ENCODE results near the gene ABCA13. TPM values are rescaled to one million over a fixed set of nuclear protein-coding genes. Genes with fewer than 3 reads are reported as not detected.

Gene ABCA13
- total RNA-seq, 1 donor from 2014 or later, result 0.18 TPM

DNA sequence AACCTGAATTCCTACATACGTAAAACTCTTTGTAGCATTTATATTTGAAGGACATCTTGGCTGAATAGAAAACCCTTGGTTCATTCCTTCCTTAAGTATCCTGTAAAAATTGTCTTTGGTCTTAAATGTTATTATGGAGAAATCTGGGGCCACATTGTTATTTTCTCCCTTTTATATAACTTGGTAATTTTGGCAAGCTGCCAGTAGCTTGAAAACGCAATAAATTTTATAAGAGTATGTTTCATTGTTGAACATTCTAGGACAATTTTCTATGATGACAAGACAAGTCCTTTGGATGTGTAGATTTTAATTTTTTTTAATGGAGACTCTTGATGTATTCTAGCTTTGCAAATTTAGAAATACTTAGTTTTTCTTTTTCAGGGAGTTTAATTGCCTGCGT, 191.9 kb downstream of the ABCA13 start:
- DNase-seq (ENCODE audit: extremely low read depth, low read depth, low spot score), result no peak

DNA sequence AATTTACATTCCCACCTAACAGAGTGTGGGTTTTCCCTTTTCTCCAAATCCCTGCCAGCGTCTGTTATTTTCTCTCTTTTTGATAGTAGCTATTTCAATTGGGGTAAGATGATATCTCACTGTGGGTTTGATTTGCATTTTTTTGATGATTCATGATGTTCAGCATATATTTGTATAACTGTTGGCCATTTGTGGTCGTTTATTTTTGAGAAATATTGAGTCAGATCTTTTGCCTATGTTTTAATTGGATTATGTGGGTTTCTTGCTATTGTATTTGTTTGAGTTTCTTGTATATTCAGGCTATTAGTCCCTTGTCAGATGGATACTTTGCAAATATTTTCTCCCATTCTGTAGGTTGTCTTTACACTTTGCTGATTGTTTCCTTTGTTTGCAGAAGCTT, 193.8 kb downstream of the ABCA13 start:
- DNase-seq (ENCODE audit: extremely low read depth, low read depth, low spot score), result no peak

DNA sequence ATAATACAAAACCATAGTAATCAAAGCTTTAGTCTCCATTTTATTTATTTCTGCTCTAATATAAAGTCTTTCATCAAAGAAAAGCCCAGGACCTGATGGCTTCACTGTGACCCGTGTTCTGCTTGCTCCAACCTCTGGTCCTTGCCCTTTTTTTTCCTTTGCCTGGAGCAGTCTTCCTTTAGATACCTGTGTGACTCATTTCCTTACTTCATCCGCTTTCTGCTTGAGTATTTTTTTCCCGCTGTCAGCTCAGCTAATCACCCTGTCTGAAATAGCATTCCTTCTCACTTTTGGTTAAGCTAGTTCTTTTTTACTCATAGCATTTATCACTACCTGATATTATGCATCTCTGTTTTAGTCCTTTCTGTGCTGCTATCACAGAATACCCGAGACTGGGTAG, 194.8 kb downstream of the ABCA13 start:
- no peak for DNase-seq (ENCODE audit: extremely low read depth, low read depth, low spot score)

DNA sequence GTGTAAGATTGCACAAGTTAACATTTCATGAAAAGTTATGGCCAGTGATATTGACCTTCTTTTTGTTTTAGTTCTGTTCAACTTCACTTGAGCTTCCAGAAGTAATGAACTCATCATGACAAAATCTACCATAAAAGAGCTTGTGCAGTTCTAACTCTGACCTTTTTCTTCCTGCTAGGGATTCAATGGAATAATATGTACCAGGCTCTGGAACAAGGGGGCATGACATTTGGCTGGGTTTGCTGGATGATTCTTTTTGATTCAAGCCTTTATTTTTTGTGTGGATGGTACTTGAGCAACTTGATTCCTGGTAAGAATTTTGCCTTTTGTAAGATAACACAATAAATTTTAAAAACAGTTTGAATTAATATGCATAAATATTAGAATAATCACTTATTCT, 205.0 kb downstream of the ABCA13 start:
- DNase-seq (ENCODE audit: extremely low read depth, low read depth, low spot score), result no peak

DNA sequence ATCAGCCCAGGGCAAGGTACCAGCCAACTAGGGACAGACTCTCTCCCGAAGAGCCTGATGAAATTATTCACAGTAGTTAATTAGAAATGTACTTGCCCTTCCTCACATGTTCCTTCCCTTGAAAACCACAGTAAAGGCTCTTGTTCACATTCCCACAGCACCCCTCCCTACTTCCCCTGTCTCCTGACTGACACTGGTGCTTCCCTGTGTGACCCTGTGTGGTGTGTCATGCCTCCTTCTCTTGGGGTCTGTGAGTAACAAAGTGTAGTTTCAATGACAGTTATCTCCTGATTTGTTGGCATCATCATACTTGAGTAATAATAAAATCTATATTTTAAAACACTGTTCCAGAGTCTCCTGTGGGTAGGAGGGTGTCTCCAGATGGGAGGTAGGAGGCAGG, 209.7 kb downstream of the ABCA13 start:
- DNase-seq (ENCODE audit: extremely low read depth, low read depth, low spot score), result no peak

DNA sequence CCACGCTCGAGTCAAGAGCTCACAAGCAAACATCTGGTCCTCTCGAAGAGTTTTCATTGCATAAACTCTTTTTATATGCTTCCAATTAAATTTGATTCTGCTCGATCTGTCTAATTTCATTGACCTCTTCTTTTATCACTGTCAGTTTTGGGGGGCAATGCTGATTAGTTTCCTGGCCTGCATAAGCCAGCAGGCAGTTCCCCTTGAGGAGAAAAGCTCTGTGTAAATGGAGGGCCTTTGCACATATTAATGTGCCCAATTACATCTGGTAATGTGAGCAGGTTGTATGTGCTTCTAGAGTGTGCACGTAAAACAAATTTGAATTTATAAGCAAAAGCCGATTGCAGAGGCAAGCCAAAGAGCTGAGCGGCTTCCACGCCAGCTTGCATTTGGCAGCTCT, 210.3 kb downstream of the ABCA13 start:
- DNase-seq (ENCODE audit: extremely low read depth, low read depth, low spot score), result no peak

DNA sequence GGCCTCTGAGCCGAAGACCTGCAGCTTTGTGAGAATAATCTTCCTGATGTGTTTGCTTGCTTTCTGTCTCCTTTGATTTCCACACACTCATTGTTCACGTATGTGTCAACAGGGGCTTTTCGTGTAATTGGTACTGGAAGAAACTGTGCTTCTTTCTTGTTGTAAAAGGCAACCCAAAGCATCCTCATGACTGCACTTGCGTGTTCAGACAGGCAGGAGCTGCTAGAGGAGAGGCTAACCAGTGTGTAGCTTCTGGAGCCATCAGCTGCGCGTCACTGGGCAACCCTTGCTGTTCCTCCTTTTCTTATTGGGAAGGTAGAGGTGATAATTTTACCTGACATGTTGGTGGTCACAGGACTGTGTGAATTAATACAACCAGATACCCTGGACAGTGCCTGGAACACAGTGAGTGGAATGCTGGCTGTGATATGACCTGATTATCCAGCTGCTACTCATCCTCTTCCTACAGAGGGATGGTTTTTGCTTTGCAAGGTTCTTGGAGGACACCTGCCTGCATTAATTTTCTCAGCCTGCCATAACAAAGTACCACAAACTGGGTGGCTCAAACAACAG, 213.0 kb downstream of the ABCA13 start:
- no peak for DNase-seq (ENCODE audit: extremely low read depth, low read depth, low spot score)

DNA sequence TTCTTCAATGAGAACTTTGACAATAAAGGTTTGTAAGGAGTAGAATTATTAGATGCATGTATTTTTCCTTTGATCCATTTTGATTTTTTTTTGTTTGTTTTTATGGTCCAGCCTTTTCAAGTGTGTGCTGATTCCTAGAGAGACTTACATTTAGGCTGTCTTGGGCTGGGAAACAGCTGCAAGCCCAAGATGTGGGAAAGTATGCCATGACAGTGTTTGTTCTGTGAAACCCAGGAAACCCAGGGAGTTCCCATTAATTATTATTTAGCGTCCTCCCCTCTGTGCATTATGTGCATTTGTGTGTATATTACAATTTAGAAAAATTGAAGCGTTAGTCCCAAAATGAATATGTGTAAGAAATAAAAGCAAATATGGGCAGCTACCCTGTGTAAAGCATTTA, 216.7 kb downstream of the ABCA13 start:
- DNase-seq (ENCODE audit: extremely low read depth, low read depth, low spot score), result no peak

DNA sequence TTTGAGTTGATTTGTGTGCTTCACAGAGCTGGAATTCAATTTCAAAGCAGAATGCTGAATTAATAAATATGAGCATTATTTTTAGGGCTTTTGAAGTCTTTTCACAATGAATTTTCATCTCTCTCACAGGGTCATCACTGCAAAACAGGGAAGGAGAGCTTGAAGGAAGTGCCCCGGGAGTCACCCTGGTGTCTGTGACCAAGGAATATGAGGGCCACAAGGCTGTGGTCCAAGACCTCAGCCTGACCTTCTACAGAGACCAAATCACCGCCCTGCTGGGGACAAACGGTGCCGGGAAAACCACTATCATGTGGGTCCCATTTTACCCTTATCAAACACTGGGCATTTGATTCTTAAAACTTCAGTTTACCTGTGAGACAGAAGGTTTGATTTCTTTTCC, 217.7 kb downstream of the ABCA13 start:
- DNase-seq (ENCODE audit: extremely low read depth, low read depth, low spot score), result no peak

DNA sequence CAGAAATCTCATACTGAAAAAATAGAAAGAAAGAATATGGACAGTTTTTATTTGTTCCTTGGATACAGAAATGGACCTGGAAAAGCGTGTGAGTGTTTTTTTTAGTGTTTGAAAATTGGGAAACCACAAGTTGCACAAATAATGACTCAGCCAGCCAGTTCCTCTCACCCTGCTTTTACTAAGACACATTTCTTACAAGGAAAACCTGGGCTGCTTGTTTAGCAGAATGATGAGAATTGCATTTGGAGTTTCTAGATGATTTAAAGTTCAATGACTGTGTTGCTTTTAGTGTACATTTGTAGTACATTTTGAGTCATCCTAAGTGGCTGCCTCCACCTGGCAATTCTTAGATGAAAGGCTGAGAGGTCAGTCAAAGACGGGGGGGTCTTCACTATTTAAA, 218.7 kb downstream of the ABCA13 start:
- DNase-seq (ENCODE audit: extremely low read depth, low read depth, low spot score), result no peak

DNA sequence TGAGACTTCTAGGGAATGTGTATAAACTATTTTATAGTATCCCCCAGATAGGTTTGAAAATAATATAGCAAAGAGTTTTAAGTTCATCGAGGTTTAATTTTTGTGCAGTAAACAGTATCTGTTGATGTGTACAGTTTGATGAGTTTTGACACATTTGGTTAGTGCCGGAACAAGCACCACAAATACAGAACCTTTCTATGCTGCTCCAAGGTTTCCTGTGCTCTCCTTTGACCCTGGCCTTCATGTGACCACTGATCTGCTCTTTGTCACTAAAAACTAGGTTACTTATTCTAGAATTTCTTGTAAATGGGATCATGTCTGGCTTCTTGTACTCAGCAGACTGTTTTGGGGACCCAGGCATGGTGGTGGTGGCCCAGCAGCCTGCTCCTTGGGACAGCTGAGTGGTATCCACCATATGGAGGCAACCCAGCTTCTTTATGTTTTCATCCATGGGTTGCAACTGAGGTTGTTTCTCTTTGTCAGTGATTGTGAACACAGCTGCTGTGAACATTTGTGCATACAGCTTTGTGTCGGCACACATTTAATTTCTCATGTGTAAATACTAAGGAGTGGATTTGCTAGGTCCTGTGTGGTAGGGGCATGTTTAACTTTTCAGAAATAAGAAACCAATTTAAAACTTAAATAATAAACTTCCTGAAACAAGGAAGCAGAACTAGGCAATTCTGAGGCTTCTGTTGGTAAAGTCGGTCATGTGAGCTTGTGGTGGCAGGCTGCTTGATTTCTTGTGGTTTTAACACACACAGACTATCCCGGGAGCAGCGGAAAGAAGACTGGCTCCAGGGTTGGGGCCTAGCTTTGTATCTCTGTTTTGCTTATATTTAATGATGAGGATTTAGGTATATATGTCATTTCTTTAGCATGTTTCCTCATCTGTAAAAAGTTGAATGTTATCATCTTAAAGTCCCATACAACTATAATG, 219.4 kb downstream of the ABCA13 start:
- no peak for DNase-seq (ENCODE audit: extremely low read depth, low read depth, low spot score)

DNA sequence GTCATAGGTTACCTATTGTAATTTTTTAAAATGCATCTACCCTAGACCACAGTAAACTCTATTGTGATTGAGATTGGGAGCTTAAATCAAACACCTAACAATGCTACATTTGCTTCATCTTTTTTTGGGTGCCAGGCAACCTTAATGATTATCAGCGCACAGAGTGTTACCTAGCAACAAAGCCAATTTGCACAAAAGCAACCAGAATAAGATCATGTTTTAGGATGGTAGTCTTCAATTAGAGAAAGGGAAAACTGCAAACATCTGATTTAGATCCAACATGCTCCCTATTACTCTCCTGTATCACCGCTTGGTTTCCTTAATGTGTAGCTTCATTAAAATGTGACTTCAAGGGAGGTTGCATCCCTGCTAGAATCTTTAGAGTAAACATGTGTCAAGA, 226.9 kb downstream of the ABCA13 start:
- no peak for DNase-seq (ENCODE audit: extremely low read depth, low read depth, low spot score)

DNA sequence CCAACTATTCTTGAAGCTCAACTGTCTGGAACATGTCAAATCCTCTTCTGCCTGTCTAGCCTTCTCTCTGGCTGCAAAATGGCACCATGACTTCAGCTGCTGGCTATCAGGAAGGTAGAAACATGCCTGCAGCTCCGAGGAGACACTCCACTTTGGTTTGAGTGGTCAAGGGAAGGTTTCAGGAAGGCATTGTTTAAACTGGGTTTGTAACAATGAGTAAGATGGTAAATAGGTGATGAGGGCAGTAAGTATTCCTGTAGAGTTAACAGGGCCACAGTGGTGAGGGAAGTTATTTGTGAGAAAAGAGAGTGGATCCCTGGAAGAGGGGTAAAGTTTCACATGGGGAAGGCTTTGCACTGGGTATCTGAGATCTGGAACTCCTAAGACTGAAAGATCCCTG, 231.5 kb downstream of the ABCA13 start:
- DNase-seq (ENCODE audit: extremely low read depth, low read depth, low spot score), result no peak

DNA sequence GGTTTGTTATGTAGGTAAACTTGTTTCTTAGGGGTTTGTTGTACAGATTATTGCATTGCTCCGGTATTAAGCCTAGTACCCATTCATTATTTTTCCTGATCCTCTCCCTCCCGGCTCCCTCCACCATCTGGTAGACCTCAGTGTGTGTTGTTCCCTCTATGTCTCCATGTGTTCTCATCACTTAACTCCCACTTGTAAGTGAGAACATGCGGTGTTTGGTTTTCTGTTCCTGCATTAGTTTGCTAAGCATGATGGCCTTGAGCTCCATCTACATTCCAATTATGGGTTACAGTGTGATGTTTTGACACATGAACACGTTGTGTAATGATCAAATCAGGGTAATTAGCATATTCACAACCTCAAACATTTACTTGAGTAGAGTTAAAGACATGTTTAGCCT, 237.5 kb downstream of the ABCA13 start:
- no peak for DNase-seq (ENCODE audit: extremely low read depth, low read depth, low spot score)

DNA sequence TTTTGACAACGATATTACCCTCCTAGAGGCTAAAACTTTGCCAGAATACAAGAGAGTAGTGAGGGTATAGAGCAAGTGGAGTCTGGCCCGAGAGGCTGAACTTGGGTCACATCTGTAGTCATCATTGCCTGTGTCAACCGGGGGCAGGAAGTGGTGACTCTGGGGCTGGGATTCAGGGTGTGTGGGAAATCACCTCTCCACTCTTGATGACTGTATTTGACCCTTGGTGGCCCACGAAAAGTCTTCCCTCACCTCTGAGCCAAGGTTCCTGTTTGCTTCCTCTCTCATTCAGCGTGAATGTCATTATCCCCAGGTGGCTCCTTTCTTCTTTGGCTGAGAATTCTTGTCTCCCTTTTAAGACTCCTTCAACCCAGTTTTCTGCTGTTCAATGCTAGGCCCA, 240.4 kb downstream of the ABCA13 start:
- DNase-seq (ENCODE audit: extremely low read depth, low read depth, low spot score), result no peak

DNA sequence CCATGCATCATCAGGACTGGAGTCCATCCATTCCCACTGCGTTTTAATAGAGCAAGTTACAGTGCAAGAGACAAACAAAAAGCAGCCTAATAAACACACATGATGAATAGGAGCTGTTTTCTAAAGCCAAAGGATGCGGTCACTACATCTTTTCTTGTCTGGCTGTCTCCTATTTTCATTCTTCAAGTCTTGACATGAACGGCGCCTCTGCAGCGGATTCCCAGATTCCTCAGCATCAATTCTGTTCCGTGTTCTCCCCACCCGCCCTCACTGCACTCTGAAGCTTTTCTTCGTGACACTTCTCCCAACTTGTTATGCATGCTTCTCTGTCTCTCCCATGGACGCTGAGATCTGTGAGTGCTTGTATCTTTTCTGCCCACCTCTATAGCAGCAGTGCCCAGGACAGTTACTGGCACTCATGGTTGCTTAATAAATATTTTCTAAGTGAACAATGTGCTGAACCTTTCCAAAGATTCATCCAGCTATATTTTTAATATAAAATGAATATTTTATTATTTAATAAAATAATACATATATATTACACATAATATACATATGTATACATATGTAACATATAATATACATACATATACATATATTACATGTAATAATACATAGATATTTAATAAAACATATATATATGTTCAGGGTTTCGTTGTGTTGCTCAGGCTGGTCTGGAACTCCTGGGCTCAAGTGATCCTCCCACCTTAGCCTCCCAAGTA, 242.9 kb downstream of the ABCA13 start:
- no peak for DNase-seq (ENCODE audit: extremely low read depth, low read depth, low spot score)

DNA sequence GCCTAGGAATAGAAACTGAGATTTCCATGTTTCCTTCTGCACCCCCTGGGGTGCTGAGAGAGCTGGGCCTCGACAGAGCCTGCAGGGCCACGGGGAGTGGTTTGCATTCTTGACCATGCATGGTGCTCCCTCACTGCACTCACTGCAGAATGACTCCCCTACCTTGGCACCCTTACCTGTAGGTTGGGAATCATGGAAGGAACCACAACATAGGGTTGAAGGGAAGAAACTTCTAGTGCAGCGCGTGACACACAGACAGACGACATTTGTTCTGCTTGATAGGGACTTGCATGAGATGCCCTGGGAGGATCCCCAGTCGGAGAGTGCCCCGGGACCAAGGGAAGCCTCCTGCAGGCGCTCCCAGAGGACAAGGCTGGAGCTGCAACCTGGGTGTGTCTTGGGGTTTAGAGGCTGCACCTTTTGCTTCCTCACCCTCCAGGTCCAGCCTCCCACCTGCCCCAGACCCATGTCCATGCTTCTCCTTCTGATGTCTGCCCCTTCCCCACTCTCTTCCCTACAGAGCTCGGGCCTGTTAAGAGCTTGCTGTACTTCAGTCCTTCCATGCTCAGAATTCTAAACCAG, 245.2 kb downstream of the ABCA13 start:
- DNase-seq (ENCODE audit: extremely low read depth, low read depth, low spot score), result no peak

DNA sequence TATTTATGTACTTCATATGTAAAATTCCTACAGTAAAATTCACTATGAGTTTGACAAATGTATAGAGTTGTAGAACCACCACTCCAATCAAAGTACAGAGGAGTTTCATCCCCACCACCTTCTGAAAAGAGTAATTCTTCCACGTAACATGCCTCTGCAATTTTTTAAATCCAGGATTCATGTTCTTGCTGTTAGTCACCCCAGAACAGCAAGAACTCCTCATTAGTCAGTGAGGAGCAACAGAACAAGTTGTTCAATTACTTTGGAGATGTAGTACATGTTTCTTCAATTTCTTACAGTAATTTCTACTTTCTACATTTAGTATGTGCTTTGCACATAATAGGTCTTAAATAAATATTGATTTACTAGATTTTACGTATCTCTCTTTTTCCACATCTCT, 248.1 kb downstream of the ABCA13 start:
- DNase-seq (ENCODE audit: extremely low read depth, low read depth, low spot score), result no peak

DNA sequence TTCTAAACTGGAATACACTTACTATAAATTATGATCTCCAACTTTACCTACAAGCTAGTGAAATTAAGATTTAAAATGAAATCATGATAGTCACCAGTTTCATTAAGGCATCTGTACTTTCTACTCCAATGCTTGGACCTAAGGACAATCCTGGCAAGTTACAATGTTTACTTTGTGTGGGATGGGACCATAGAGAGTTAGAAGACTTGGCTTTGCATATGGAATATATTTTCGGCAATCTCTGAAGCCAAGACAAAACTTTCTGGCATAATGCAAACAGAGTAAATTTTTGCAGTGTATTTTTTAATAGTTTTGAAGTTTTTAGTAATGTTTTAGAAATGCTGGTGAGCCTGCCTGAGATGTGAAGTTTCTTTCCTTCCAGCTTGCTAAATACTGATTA, 248.9 kb downstream of the ABCA13 start:
- DNase-seq (ENCODE audit: extremely low read depth, low read depth, low spot score), result no peak

DNA sequence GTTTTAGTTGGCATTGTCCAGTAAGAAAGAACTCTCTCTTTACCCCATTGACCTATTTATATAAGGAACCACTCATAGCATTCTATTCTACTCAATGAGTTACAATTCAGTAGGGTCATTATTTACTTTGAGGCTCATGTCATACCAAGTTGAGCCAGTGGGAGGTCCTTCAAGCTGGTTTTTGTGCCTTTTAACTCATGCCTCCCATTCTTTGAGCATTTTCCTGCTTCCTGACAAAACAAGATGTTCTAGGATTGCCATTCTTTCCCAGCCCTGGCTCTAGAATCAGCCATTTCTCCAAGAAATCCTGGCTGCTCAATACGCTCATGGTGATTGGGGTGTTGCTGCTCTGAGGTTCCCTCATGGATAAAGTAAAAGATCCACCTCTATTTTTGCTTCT, 250.1 kb downstream of the ABCA13 start:
- DNase-seq (ENCODE audit: extremely low read depth, low read depth, low spot score), result no peak

DNA sequence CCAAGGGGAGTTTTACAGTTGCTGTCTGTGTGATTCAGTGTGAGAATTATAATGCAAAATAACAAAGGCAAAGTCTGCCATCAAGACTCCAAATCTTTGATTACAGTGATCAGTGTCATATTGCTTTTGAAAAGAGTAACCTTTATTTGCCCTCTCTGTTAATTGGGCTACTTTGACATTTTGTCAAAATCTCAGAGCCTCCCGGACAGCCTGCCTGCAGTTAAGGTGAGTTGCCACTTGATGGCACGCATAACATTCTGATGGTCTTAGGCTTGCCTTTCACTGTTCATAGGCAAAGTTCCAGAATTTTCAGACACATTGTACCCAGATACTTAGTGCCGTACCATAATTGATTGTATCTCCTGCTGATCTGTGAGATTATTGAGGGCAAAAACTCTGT, 253.5 kb downstream of the ABCA13 start:
- DNase-seq (ENCODE audit: extremely low read depth, low read depth, low spot score), result no peak

All from glomerular endothelial cell (primary cell).